WTC11 (cell line): ENCODE data around the gene GRAMD1A. TPM values are rescaled to one million over a fixed set of nuclear protein-coding genes. Genes with fewer than 3 reads are reported as not detected.
"Not testable (repeated sequence)": the region's sequence is repeated elsewhere in the genome, so short reads cannot be mapped to it uniquely, and the experiment has no call there.

Source experiments
- ATAC-seq: fragments of 200-7000 bp; cut with Tn5 transposase; 2 replicates; pipeline ENCODE4 v1.10.0; 2021; ENCODE audit warnings: mild to moderate bottlenecking, moderate library complexity
- CTCF ChIA-PET: fragments of 300-600 bp; sonication (Branson Sonifier 250); formaldehyde crosslinking; loops from one replicate; lab custom pipeline; 2021; ENCODE audit warnings: antibody characterized with exemption; lab: Charles Lee
- POLR2A ChIA-PET: fragments of 350-600 bp; sonication (Branson Sonifier 250); formaldehyde crosslinking; loops from one replicate; lab custom pipeline; 2021; ENCODE audit warnings: antibody characterized with exemption; lab: Charles Lee
- DNase-seq: peaks from one replicate; pipeline ENCODE4 v3.0.0; 2021; ENCODE audit warnings: low spot score
- H3K27ac Mint-ChIP-seq: 2 replicates; pipeline ENCODE4 v1.8.0; 2021; ENCODE audit warnings: mixed read lengths
- H3K27me3 Mint-ChIP-seq: 2 replicates; pipeline ENCODE4 v1.8.0; 2021; ENCODE audit warnings: low read depth, mild to moderate bottlenecking, moderate library complexity, mixed read lengths
- H3K36me3 Mint-ChIP-seq: 2 replicates; pipeline ENCODE4 v1.8.0; 2021; ENCODE audit warnings: mixed read lengths
- H3K4me1 Mint-ChIP-seq: 2 replicates; pipeline ENCODE4 v1.8.0; 2022; ENCODE audit warnings: mixed read lengths
- H3K4me3 Mint-ChIP-seq: 2 replicates; pipeline ENCODE4 v1.8.0; 2021; ENCODE audit warnings: mild to moderate bottlenecking, moderate library complexity, mixed read lengths
- H3K9me3 Mint-ChIP-seq: 2 replicates; pipeline ENCODE4 v1.8.0; 2021; ENCODE audit warnings: mixed read lengths
- EMX1 ChIP-seq: fragments of 250-450 bp; sonication (Bioruptor Pico); IDR thresholded peaks from 2 replicates; pipeline ENCODE4 v1.8.0; 2021; ENCODE audit warnings: mild to moderate bottlenecking
- FOXP1 ChIP-seq: sonication (generic); formaldehyde crosslinking; IDR thresholded peaks from 2 replicates; pipeline ENCODE4 v1.8.0; 2022; ENCODE audit warnings: missing genetic modification reagents, mild to moderate bottlenecking, moderate library complexity, borderline replicate concordance
- IRF2 ChIP-seq: sonication (generic); formaldehyde crosslinking; IDR thresholded peaks from 2 replicates; pipeline ENCODE4 v1.8.0; 2022; ENCODE audit warnings: low read depth, missing genetic modification reagents, borderline replicate concordance
- JUN ChIP-seq: sonication (generic); formaldehyde crosslinking; IDR thresholded peaks from 2 replicates; pipeline ENCODE4 v1.8.0; 2023; ENCODE audit warnings: mild to moderate bottlenecking, missing genetic modification reagents
- KAT7 ChIP-seq: sonication (generic); formaldehyde crosslinking; IDR thresholded peaks from 2 replicates; pipeline ENCODE4 v1.8.1; 2023; ENCODE audit warnings: missing genetic modification reagents, mild to moderate bottlenecking, borderline replicate concordance
- MYBL2 ChIP-seq: sonication (generic); formaldehyde crosslinking; IDR thresholded peaks from 2 replicates; pipeline ENCODE4 v1.8.1; 2023; ENCODE audit warnings: mild to moderate bottlenecking, moderate library complexity, missing genetic modification reagents
- NR2C2 ChIP-seq: sonication (generic); formaldehyde crosslinking; IDR thresholded peaks from 2 replicates; pipeline ENCODE4 v1.8.0; 2022; ENCODE audit warnings: mild to moderate bottlenecking, missing genetic modification reagents
- NR3C1 ChIP-seq: sonication (generic); formaldehyde crosslinking; conservative IDR thresholded peaks from 2 replicates; pipeline ENCODE4 v1.8.1; 2023; ENCODE audit warnings: low read depth, mild to moderate bottlenecking, missing genetic modification reagents
- RORB ChIP-seq: fragments of 250-450 bp; sonication (Bioruptor Pico); IDR thresholded peaks from 2 replicates; pipeline ENCODE4 v1.9.0; 2021; ENCODE audit warnings: mild to moderate bottlenecking
- SP1 ChIP-seq: sonication (generic); formaldehyde crosslinking; conservative IDR thresholded peaks from 2 replicates; pipeline ENCODE4 v1.8.1; 2022; ENCODE audit warnings: missing genetic modification reagents
- TCF7 ChIP-seq: sonication (generic); formaldehyde crosslinking; IDR thresholded peaks from 2 replicates; pipeline ENCODE4 v1.8.0; 2022; ENCODE audit warnings: mild to moderate bottlenecking, low read depth, missing genetic modification reagents, moderate library complexity
- TEAD1 ChIP-seq: sonication (generic); formaldehyde crosslinking; IDR thresholded peaks from 2 replicates; pipeline ENCODE4 v1.8.0; 2022; ENCODE audit warnings: mild to moderate bottlenecking, missing genetic modification reagents
- ZNF121 ChIP-seq: sonication (generic); formaldehyde crosslinking; IDR thresholded peaks from 2 replicates; pipeline ENCODE4 v1.8.0; 2023; ENCODE audit warnings: missing genetic modification reagents
- ZNF138 ChIP-seq: sonication (generic); formaldehyde crosslinking; conservative IDR thresholded peaks from 2 replicates; pipeline ENCODE4 v1.8.1; 2022; ENCODE audit warnings: mild to moderate bottlenecking, moderate library complexity, missing genetic modification reagents
- ZNF263 ChIP-seq: sonication (generic); formaldehyde crosslinking; IDR thresholded peaks from 2 replicates; pipeline ENCODE4 v1.8.1; 2022; ENCODE audit warnings: low read depth, mild to moderate bottlenecking, moderate library complexity, missing genetic modification reagents
- ZNF396 ChIP-seq: fragments of 250-450 bp; sonication (Bioruptor Pico); IDR thresholded peaks from 2 replicates; pipeline ENCODE4 v1.8.0; 2021; ENCODE audit warnings: mild to moderate bottlenecking, moderate library complexity, borderline replicate concordance
- ZNF416 ChIP-seq: fragments of 250-450 bp; sonication (Bioruptor Pico); IDR thresholded peaks from 2 replicates; pipeline ENCODE4 v1.9.0; 2021; ENCODE audit warnings: mild to moderate bottlenecking, inconsistent platforms
- total RNA-seq: library from RNA; stranded (reverse); gene quantifications from 3 replicates; pipeline ENCODE4 v1.2.3, GENCODE V29; 2021
- TF ChIP-seq, protein P1 (sequence below): sonication (generic); formaldehyde crosslinking; IDR thresholded peaks from 2 replicates; pipeline ENCODE4 v1.8.1; 2023; ENCODE audit warnings: mild to moderate bottlenecking, moderate library complexity, missing genetic modification reagents
- TF ChIP-seq, protein P2 (sequence below): sonication (generic); formaldehyde crosslinking; IDR thresholded peaks from 2 replicates; pipeline ENCODE4 v1.8.1; 2023; ENCODE audit warnings: mild to moderate bottlenecking, missing genetic modification reagents
- TF ChIP-seq, protein P3 (sequence below): sonication (generic); formaldehyde crosslinking; IDR thresholded peaks from 2 replicates; pipeline ENCODE4 v1.8.0; 2023; ENCODE audit warnings: missing genetic modification reagents
- TF ChIP-seq, protein P4 (sequence below): sonication (generic); formaldehyde crosslinking; IDR thresholded peaks from 2 replicates; pipeline ENCODE4 v1.8.0; 2022; ENCODE audit warnings: mild to moderate bottlenecking, missing genetic modification reagents
- TF ChIP-seq, protein P5 (sequence below): sonication (generic); formaldehyde crosslinking; IDR thresholded peaks from 2 replicates; pipeline ENCODE4 v1.8.1; 2022; ENCODE audit warnings: mild to moderate bottlenecking, moderate library complexity, missing genetic modification reagents
- TF ChIP-seq, protein P6 (sequence below): sonication (generic); formaldehyde crosslinking; IDR thresholded peaks from 2 replicates; pipeline ENCODE4 v1.8.1; 2022; ENCODE audit warnings: low read depth, mild to moderate bottlenecking, moderate library complexity, missing genetic modification reagents, borderline replicate concordance

Gene GRAMD1A
- total RNA-seq, 1 experiment from 2014 or later, result 389 TPM

DNA sequence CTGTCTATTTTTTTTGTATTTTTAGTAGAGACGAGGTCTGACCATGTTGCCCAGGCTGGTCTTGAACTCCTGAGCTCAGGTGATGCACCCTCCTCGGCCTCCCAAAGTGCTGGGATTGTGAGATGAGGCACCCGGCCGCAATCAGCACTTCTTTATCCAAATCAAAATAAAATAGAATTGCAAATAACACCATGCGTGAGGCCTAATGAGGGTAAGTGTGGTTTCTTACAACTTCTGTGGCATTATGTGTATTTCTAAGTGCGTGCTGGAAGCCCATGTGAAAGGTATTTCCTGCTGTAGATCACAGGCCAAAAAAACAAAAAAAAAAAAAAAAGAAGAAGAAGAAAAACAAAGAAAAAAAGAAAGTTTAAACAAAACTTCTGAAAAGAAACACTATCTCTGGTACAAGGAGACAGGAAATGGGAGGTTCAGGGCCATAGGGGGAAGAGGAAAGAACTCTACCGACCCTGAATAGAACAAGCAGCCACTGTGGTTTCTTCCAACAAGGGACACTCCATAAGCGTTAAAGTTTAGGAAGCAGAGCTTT, 3.0 kb upstream of the GRAMD1A start:
- ChIA-PET POLR2A (interaction anchor here (0.7 kb wide), 4 partner anchors 37 to 932 kb away, joined by 3 to 7 read pairs (median 4); partner anchors contain the start of gene ZNF302), CTCF (interaction anchor here (0.7 to 1.7 kb wide), 3 partner anchors 16 to 70 kb away, joined by 3 to 9 read pairs (median 6); no protein-coding TSS in a partner anchor)
- Mint-ChIP-seq H3K4me3 (peak overlapping the region; percentile 15; the same call in 1 of the 2 replicates), H3K4me1 (peaks cover 51% of the 10 kb centered on the region), H3K36me3 (peaks cover 8% of the 10 kb centered on the region), H3K27me3 (peaks cover 2% of the 10 kb centered on the region; the same call in 1 of the 2 replicates), H3K27ac (peak overlapping the region; percentile 86), H3K9me3 (no peaks in the 10 kb centered on the region)
- DNase-seq, result no peak
- no peak for TF ChIP-seq JUN (CRISPR knock-in tag)
- TF ChIP-seq, protein P1, sequence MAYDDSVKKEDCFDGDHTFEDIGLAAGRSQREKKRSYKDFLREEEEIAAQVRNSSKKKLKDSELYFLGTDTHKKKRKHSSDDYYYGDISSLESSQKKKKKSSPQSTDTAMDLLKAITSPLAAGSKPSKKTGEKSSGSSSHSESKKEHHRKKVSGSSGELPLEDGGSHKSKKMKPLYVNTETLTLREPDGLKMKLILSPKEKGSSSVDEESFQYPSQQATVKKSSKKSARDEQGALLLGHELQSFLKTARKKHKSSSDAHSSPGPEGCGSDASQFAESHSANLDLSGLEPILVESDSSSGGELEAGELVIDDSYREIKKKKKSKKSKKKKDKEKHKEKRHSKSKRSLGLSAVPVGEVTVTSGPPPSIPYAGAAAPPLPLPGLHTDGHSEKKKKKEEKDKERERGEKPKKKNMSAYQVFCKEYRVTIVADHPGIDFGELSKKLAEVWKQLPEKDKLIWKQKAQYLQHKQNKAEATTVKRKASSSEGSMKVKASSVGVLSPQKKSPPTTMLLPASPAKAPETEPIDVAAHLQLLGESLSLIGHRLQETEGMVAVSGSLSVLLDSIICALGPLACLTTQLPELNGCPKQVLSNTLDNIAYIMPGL (CRISPR knock-in tag), result no peak
- no peak for TF ChIP-seq ZNF416 (CRISPR knock-in tag)
- no peak for TF ChIP-seq KAT7 (CRISPR knock-in tag)
- TF ChIP-seq, protein P2, sequence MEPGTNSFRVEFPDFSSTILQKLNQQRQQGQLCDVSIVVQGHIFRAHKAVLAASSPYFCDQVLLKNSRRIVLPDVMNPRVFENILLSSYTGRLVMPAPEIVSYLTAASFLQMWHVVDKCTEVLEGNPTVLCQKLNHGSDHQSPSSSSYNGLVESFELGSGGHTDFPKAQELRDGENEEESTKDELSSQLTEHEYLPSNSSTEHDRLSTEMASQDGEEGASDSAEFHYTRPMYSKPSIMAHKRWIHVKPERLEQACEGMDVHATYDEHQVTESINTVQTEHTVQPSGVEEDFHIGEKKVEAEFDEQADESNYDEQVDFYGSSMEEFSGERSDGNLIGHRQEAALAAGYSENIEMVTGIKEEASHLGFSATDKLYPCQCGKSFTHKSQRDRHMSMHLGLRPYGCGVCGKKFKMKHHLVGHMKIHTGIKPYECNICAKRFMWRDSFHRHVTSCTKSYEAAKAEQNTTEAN (CRISPR knock-in tag), result no peak
- TF ChIP-seq, protein P3, sequence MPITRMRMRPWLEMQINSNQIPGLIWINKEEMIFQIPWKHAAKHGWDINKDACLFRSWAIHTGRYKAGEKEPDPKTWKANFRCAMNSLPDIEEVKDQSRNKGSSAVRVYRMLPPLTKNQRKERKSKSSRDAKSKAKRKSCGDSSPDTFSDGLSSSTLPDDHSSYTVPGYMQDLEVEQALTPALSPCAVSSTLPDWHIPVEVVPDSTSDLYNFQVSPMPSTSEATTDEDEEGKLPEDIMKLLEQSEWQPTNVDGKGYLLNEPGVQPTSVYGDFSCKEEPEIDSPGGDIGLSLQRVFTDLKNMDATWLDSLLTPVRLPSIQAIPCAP (CRISPR knock-in tag), result no peak
- TF ChIP-seq, protein P4, sequence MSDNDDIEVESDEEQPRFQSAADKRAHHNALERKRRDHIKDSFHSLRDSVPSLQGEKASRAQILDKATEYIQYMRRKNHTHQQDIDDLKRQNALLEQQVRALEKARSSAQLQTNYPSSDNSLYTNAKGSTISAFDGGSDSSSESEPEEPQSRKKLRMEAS (CRISPR knock-in tag), result no peak
- no peak for ATAC-seq

DNA sequence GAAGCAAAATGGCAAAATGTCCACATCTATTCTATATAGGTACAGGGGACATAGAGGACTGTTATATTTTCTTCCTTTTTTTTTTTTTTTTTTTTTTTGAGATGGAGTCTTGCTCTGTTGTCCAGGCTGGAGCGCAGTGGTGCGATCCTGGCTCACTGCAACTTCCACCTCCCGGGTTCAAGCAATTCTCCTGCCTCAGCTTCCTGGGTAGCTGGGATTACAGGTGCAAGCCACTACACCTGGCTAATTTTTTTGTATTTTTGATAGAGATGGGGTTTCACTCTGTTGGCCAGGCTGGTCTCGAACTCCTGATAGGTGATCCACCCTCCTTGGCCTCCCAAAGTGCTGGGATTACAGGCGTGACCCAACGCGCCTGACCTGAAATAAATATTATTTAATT, 1.9 kb upstream of the GRAMD1A start:
- DNase-seq, H3K27me3 Mint-ChIP-seq, H3K27ac Mint-ChIP-seq, H3K4me3 Mint-ChIP-seq: not testable (repeated sequence)
- peaks cover 61% of the 10 kb centered on the region for H3K4me1 Mint-ChIP-seq
- peak; percentile 75; the same call in 1 of the 2 replicates for TF ChIP-seq ZNF121
- TF ChIP-seq, all 79 proteins: peak for 1; not testable (repeated sequence) for 78
- ChIA-PET POLR2A (interaction anchor here (1.5 kb wide), 1 partner anchor 13 kb away, joined by 6 read pairs; no protein-coding TSS in a partner anchor), CTCF (interaction anchor here (2.1 to 2.9 kb wide), 2 partner anchors 24 to 159 kb away, joined by 7 to 17 read pairs; no protein-coding TSS in a partner anchor)
- peaks cover 17% of the 10 kb centered on the region for H3K36me3 Mint-ChIP-seq
- not testable (repeated sequence) for H3K9me3 Mint-ChIP-seq, ATAC-seq

DNA sequence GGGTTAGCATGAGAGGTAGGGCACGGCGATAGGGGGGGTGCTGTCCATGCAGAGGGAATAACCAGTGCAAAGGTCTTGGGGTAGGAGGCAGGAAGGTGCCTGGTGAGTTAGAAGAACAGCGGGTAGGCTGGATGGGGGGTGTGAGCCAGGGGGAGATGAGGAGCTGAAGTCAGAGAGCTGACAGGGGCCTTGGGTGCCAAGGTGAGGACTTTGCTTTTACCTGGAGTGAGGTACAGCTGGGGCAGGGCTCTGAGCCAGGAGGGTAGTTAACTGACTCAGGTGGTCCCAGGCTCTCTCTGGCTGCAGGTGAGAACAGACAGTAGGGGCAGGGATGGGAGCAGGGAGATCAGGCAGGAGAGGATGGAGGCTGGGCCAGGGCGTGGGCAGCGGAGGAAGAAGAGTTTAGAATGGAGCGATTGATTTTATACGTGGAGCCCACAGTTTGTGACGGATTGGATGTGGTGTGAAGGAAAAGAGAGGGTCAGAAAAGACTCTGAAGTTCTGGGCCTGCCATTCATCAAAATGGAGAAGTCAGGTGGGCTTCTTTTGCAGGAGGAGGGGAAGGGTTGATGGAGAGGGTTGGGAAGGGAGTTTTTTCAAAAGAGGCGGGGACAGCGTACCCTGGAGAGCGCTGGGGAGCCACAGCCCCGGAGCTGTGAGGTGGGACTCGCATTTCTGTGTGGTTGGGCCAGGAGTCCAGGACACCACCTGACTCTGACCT, 1.2 kb upstream of the GRAMD1A start:
- peak overlapping the region; percentile 94 for H3K27ac Mint-ChIP-seq
- ATAC-seq (peak; percentile 43), DNase-seq (no peak)
- no peaks in the 10 kb centered on the region for H3K9me3 Mint-ChIP-seq
- H3K27me3 Mint-ChIP-seq, result peaks cover under 1% of the 10 kb centered on the region; the same call in 1 of the 2 replicates
- ChIA-PET POLR2A (interaction anchor here (0.6 to 1.5 kb wide), 9 partner anchors 13 to 1115 kb away, joined by 3 to 6 read pairs (median 4); partner anchors contain the start of gene ZNF302), CTCF (interaction anchor here (1.0 to 4.0 kb wide), 7 partner anchors 14 to 160 kb away, joined by 3 to 17 read pairs (median 7); no protein-coding TSS in a partner anchor)
- H3K36me3 Mint-ChIP-seq, result peaks cover 17% of the 10 kb centered on the region
- H3K4me1 Mint-ChIP-seq, result peaks cover 65% of the 10 kb centered on the region
- peak overlapping the region; percentile 70 for H3K4me3 Mint-ChIP-seq
- TF ChIP-seq ZNF138 (CRISPR knock-in tag), result no peak
- TF ChIP-seq, protein P5, sequence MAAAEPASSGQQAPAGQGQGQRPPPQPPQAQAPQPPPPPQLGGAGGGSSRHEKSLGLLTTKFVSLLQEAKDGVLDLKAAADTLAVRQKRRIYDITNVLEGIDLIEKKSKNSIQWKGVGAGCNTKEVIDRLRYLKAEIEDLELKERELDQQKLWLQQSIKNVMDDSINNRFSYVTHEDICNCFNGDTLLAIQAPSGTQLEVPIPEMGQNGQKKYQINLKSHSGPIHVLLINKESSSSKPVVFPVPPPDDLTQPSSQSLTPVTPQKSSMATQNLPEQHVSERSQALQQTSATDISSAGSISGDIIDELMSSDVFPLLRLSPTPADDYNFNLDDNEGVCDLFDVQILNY (CRISPR knock-in tag), result no peak
- no peak for TF ChIP-seq ZNF263 (CRISPR knock-in tag)
- TF ChIP-seq EMX1 (CRISPR knock-in tag), result no peak
- no peak for TF ChIP-seq FOXP1 (CRISPR knock-in tag)
- TF ChIP-seq MYBL2 (CRISPR knock-in tag), result 0 out of 2 replicates have a peak, but pooled peaks have one; percentile 6
- TF ChIP-seq NR2C2 (CRISPR knock-in tag), result no peak
- TF ChIP-seq ZNF396 (CRISPR knock-in tag), result no peak
- no peak for TF ChIP-seq IRF2 (CRISPR knock-in tag)
- TF ChIP-seq, protein P4 (CRISPR knock-in tag), result no peak; the same call in 1 of the 2 replicates
- TF ChIP-seq NR3C1 (CRISPR knock-in tag), result no peak
- TF ChIP-seq TCF7, result no peak
- TF ChIP-seq TEAD1 (CRISPR knock-in tag), result 0 out of 2 replicates have a peak, but pooled peaks have one; percentile 11
- peak; percentile 21; the same call in 1 of the 2 replicates for TF ChIP-seq SP1 (CRISPR knock-in tag)
- TF ChIP-seq, protein P6, sequence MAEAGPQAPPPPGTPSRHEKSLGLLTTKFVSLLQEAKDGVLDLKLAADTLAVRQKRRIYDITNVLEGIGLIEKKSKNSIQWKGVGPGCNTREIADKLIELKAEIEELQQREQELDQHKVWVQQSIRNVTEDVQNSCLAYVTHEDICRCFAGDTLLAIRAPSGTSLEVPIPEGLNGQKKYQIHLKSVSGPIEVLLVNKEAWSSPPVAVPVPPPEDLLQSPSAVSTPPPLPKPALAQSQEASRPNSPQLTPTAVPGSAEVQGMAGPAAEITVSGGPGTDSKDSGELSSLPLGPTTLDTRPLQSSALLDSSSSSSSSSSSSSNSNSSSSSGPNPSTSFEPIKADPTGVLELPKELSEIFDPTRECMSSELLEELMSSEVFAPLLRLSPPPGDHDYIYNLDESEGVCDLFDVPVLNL (CRISPR knock-in tag), result no peak
- TF ChIP-seq RORB (CRISPR knock-in tag), result no peak
